GM12872 (cell line): ENCODE data around the gene WWP2.
A peak's percentile ranks its signal among the peaks of the same experiment; 100 is the strongest.

Source experiments
- CTCF ChIP-seq: IDR thresholded peaks from 3 replicates; pipeline ENCODE4 v1.5.1; 2011; ENCODE audit warnings: low read depth, mild to moderate bottlenecking, low read length, moderate library complexity; ENCODE audit not compliant: insufficient read depth

WWP2 gene

DNA sequence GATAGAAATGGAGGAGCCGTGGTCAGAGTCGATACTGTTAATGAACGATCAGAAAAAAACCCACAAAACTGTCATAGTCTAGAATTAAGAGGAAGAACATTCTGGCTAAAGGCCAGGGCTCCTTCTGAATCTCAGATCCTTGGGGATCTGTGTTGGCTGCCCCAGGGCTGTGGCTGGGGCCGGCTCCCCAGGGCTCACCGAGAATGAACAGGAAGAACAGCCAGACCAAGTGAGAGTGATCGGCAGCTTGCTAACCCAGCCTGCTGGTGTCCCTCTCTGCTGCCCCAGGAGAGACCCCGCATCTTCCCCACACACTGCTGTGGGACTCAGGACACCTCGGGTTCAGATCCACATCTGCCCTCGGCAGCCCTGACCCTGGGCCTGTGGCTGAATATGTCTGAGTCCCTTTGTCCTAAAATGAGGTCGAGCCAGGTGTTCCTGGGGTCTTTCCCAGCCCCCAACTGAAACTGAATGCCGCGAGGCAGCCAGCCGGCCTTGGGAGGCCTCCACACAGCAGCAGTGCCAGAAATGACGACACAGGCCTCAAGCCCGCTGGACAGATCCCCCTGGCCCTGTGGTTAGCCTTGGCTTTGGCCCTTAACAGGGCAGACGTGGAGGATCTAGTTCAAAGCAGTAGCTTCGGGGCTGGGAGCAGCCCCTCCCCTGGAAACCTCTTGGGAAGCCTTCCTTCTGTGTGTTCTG lies 165.1 kb downstream of the WWP2 start:
- no peak for TF ChIP-seq CTCF

DNA sequence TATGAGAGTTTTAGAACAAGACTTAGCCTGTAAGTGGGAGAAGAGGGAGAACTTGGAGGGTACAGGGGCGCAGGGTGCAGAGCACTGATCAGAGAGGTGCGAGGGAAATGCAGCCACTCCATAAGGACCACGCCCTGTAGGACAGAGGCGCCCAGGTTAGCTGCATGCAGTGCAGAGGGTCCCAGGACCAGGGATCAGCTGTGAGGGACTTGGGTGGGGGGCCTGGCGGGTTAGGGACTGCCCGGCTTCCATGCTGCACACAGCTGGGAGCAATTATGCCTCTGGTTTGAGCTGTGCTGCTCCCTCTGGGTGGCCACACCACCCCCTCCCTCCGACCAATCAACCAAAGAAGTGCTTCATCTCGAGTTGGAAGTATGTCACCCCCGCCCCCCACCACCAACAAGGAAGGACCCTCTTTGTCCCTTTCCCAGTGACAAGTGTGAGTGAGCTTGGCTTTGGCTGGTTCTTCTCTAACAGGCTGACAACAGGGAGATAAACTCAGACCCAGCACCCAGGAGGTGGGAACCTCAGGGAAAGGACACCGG lies 166.8 kb downstream of the WWP2 start:
- no peak for TF ChIP-seq CTCF

DNA sequence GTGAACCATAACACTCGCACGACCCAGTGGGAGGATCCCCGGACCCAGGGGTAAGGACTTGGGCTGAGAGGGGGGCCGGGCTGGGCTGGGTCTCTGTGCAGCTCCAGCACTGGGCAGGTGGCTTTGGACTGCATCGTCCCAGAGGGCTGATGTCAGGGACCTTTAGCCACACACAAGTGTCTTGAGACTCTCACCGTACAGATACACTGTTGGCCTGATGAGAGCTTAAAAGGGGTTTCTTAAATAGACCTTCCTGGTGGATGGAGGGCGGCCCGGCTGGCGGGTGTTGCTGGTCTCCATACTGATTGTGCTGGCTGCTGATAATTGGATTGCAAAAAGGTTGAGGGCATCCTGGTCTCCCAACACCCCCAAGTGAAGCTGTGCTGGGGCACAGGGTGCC lies 167.3 kb downstream of the WWP2 start:
- no peak for TF ChIP-seq CTCF

DNA sequence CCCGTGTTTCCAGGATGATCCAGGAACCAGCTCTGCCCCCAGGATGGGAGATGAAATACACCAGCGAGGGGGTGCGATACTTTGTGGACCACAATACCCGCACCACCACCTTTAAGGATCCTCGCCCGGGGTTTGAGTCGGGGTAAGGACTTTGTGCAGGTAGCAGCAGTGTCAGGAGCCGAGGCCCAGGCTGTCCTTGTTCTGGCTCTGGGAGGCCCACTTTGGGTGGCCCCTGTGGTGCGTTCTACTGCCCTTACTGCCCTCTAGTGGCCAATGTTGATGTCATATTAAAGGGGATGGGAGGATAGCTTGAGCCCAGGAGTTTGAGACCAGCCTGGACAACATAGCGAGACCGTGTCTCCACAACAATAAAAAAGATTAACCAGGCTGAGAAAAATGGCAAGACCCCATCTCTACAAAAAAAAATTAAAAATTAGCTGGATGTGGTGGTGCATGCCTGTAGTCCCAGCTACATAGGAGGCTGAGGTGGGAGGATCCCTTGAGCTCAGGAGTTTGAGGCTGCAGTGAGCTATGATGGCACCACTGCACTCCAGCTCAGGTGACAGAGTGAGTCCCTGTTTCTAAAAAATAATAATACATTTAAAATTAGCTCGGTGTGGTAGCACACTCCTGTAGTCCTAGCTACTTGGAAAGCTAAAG lies 168.1 kb downstream of the WWP2 start:
- TF ChIP-seq CTCF: peak; percentile 67

- no peak for TF ChIP-seq CTCF
Measured at GRCh38 chr16:69931631-69932030, 169.5 kb downstream of the WWP2 start.

DNA sequence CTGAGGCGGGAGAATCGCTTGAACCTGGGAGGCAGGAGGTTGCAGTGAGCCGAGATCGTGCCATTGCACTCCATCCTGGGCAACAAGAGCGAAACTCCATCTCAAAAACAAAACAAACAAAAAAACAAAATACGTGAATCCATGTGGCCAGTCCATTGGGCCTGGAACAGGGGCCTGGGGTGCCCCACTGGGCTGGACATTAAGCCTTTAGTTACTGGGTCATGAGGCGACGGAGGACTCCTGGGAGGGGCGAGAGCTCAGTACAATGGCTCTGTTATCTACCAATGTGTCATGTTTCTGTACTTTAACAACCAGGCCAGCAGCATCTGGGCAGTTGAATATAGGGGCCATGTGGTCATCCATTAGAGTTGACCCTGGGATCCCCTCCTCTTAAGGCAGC lies 170.1 kb downstream of the WWP2 start:
- TF ChIP-seq CTCF: no peak

DNA sequence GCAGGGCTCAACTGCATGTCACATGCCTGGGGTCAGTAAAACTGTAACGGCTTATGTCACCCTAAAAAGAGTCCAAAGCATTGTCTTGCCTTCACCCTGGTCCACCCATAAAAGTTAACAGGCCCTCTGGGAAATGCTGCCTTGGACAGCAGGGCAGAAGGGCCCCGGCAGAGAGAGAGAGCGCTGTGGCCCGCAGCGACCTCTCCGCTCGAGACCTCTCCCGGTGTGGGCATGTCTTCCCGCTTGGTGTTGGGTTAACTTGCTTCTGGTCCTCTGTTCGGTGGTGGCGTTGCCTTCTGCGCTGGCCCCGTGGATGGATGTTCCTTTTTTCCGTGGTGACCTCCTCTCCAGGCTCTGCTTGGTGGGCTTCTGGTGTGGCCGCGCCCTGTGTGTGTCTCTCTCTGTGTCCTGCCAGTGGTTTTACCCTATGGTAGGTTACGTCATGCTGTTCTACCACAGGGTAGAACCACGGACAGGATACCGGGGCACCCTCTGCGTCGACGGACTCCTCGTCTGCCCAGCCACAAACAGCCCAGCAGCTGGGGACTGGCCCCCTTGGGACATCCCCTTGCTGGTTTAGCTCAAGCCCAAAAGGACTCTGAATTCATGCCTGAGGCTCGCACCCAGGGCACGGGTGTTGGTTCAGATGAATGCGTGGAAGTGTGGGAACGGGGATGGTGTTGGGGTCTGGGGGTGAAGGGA lies 170.7 kb downstream of the WWP2 start:
- TF ChIP-seq CTCF: no peak
